ENCODE data around the gene PLPP6.

- TF ChIP-seq CTCF (conservative IDR thresholded peaks at IDR 0.05 in 1 of 2, IDR thresholded peaks at IDR 0.05 in 1 of 2; ENCODE audit: low read depth in 1 of 2, low read length in 2 of 2), result no peak
- TF ChIP-seq EZH2 (IDR thresholded peaks at IDR 0.05; ENCODE audit: low read length, missing control alignments), result no peak
Measured at GRCh38 chr9:4686112-4686511, 24.0 kb downstream of the PLPP6 start.

Data from fibroblast of lung (primary cell).